Parathyroid adenoma (tissue), 2 donors: ENCODE results near the gene RACGAP1.

ENCODE experiments used
- H2AFZ ChIP-seq: fragments of 300-600 bp; sonication (generic); one replicate; pipeline ENCODE4 v1.7.0; 2017; ENCODE audit warnings: antibody characterized with exemption, mild to moderate bottlenecking
- H3K27ac ChIP-seq: fragments of 300-600 bp; sonication (generic); one replicate; pipeline ENCODE4 v1.7.0; 2017
- H3K27me3 ChIP-seq: fragments of 300-600 bp; sonication (generic); one replicate; pipeline ENCODE4 v1.7.0; 2017; ENCODE audit warnings: low read length; ENCODE audit not compliant: control insufficient read depth, insufficient read depth
- H3K36me3 ChIP-seq: fragments of 300-600 bp; sonication (generic); one replicate; pipeline ENCODE4 v1.7.0; 2017; ENCODE audit warnings: low read length; ENCODE audit not compliant: control insufficient read depth, insufficient read depth
- H3K4me1 ChIP-seq: fragments of 300-600 bp; sonication (generic); one replicate; pipeline ENCODE4 v1.7.0; 2017; ENCODE audit warnings: control low read depth
- H3K4me2 ChIP-seq: fragments of 300-600 bp; sonication (generic); one replicate; pipeline ENCODE4 v1.7.0; 2017; ENCODE audit warnings: low read length
- H3K4me3 ChIP-seq: fragments of 300-600 bp; sonication (generic); one replicate; pipeline ENCODE4 v1.7.0; 2017; ENCODE audit warnings: low read depth, low read length
- H3K79me2 ChIP-seq: fragments of 300-600 bp; sonication (generic); one replicate; pipeline ENCODE4 v1.7.0; 2017; ENCODE audit warnings: control low read depth
- H3K9ac ChIP-seq: fragments of 300-600 bp; sonication (generic); one replicate; pipeline ENCODE4 v1.7.0; 2017; ENCODE audit warnings: mild to moderate bottlenecking
- H3K9me3 ChIP-seq: fragments of 300-600 bp; sonication (generic); one replicate; pipeline ENCODE4 v1.7.0; 2017; ENCODE audit warnings: low read length; ENCODE audit not compliant: control insufficient read depth
- TF ChIP-seq, protein P1 (sequence below): fragments of 300-600 bp; sonication (generic); IDR thresholded peaks from one replicate; pipeline ENCODE4 v1.7.0; 2017; ENCODE audit warnings: antibody characterized with exemption, mild to moderate bottlenecking
- donor health status: primary hyperparathyroidism.

RACGAP1 gene

DNA sequence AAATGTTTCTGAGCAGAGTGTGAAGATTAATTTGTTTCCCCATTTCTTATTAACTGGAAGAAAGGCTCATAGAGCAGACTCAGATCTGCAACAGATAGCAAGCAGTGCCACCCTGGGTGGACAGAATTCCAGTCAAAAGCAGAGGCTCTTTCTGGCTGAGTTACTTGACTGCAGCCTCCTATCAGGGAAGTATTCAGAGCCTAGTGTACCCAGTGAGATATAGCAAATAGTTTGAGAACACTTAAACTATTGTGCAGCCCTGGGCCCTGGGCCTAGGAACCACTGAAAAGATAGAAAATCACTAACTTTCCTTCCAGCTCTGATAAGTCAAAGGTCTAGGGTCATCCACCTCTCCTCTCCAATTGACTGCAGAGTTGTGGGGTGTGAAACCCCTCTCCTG is 86.0 kb downstream of the RACGAP1 start:
- Histone ChIP-seq H3K27me3 (no peaks in the 10 kb centered on the region), H3K79me2 (no peaks in the 10 kb centered on the region), H3K9ac (no peak overlapping the region), H3K4me1 (peaks cover 23% of the 10 kb centered on the region), H3K9me3 (no peaks in the 10 kb centered on the region), H3K36me3 (no peaks in the 10 kb centered on the region), H2AFZ (no peak overlapping the region), H3K27ac (no peak overlapping the region), H3K4me2 (no peak overlapping the region), H3K4me3 (no peak overlapping the region)
- TF ChIP-seq, protein P1, sequence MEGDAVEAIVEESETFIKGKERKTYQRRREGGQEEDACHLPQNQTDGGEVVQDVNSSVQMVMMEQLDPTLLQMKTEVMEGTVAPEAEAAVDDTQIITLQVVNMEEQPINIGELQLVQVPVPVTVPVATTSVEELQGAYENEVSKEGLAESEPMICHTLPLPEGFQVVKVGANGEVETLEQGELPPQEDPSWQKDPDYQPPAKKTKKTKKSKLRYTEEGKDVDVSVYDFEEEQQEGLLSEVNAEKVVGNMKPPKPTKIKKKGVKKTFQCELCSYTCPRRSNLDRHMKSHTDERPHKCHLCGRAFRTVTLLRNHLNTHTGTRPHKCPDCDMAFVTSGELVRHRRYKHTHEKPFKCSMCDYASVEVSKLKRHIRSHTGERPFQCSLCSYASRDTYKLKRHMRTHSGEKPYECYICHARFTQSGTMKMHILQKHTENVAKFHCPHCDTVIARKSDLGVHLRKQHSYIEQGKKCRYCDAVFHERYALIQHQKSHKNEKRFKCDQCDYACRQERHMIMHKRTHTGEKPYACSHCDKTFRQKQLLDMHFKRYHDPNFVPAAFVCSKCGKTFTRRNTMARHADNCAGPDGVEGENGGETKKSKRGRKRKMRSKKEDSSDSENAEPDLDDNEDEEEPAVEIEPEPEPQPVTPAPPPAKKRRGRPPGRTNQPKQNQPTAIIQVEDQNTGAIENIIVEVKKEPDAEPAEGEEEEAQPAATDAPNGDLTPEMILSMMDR = no peak
